ENCODE data around the gene ZNF385A. TPM values are rescaled to one million over a fixed set of nuclear protein-coding genes. Genes with fewer than 3 reads are reported as not detected.

ZNF385A gene
- total and polyA plus RNA-seq, 2 of the 8 experiments (the other 6 are each of a cell fraction or from before 2014, with no cell fraction given), result 5.2 to 14.3 TPM

GRCh38 chr12:54385251-54385914 lies 850 bp upstream of the ZNF385A start (continued):
- TF ChIP-seq CEBPB (IDR thresholded peaks at IDR 0.05; ENCODE audit: low read depth, low read length) (no peak), HDAC6 (IDR thresholded peaks at IDR 0.05; ENCODE audit: low read depth, low read length) (no peak), KDM4A (IDR thresholded peaks at IDR 0.05; ENCODE audit: low read depth, low read length, severe bottlenecking) (peak; percentile 12), POLR2AphosphoS5 (IDR thresholded peaks at IDR 0.05; ENCODE audit: low read depth, low read length) (no peak; the same call in 1 of the 2 replicates), TAF7 (optimal IDR thresholded peaks at IDR 0.05; ENCODE audit: borderline replicate concordance, low read depth, low read length) (no peak), RXRA (IDR thresholded peaks at IDR 0.05; ENCODE audit: insufficient read depth, low read depth, low read length) (no peak), SP2 (IDR thresholded peaks at IDR 0.05; ENCODE audit: low read length) (no peak), SIRT6 (IDR thresholded peaks at IDR 0.05; ENCODE audit: low read length) (no peak), CTCF (IDR thresholded peaks at IDR 0.05; ENCODE audit: control extremely low read depth in 1 of 3, insufficient read depth in 1 of 3, low read depth in 1 of 3, low read length in 3 of 3) (no peak), CBX5 (IDR thresholded peaks at IDR 0.05; ENCODE audit: low read depth, low read length) (no peak), TAF1 (IDR thresholded peaks at IDR 0.05; ENCODE audit: low read depth, low read length) (no peak), CHD2 (IDR thresholded peaks at IDR 0.05; ENCODE audit: low read length) (no peak), KDM1A (IDR thresholded peaks at IDR 0.05; ENCODE audit: borderline replicate concordance, low read length) (peak; percentile 52; the same call in 1 of the 2 replicates), ASH2L (IDR thresholded peaks at IDR 0.05; ENCODE audit: low read length) (peak; percentile 53), TBP (IDR thresholded peaks at IDR 0.05; ENCODE audit: low read depth, low read length) (no peak)
